NOMO-1 treated with DMSO at 0.1 percent for 48 hours (cell line): ENCODE measurements around the gene TRAPPC3L.
"Not testable (repeated sequence)": the region's sequence is repeated elsewhere in the genome, so short reads cannot be mapped to it uniquely, and the experiment has no call there.

Experiments used
- DNase-seq: peaks from one replicate; lab custom pipeline; 2025; ENCODE audit not compliant: unreplicated experiment; lab: John Stamatoyannopoulos, UW

Gene TRAPPC3L

DNA sequence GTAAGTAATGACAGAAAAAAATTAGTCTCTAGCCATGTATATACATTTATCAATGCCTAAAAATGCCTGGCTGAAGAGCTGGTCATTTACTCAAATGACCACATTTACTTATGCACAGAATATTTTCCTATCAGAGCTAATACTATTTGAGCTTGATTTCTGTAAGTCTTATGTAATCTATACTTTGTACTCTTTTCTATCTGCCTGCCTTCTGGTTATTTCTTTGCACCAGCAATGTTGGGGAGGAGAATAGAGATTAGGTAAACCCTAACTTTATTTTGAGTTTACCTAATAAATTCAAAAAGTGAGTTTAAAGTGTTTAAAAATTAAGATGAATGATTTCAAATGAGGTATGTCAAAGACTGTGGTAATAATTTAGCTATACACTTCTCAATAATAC is 30.3 kb downstream of the TRAPPC3L start:
- DNase-seq, result no peak

DNA sequence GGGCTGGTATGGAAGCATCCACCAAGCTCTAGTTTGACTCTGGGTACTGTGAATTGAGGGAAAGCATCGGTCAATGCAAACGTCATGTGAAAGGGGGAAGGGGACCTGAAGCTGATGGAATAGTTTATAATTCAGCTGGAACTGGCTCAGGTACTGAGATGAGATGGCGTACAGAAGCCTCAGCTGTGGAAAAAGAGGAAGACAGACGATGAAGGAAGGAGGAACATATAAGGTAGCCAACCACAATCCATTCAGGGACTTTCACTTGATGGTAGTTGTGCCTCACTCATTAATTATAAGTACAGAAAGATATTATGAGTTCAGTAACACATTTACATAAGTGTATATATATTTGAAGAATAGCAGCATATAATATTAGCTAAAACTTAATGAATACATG is 31.4 kb downstream of the TRAPPC3L start:
- DNase-seq, result peak; percentile 64

DNA sequence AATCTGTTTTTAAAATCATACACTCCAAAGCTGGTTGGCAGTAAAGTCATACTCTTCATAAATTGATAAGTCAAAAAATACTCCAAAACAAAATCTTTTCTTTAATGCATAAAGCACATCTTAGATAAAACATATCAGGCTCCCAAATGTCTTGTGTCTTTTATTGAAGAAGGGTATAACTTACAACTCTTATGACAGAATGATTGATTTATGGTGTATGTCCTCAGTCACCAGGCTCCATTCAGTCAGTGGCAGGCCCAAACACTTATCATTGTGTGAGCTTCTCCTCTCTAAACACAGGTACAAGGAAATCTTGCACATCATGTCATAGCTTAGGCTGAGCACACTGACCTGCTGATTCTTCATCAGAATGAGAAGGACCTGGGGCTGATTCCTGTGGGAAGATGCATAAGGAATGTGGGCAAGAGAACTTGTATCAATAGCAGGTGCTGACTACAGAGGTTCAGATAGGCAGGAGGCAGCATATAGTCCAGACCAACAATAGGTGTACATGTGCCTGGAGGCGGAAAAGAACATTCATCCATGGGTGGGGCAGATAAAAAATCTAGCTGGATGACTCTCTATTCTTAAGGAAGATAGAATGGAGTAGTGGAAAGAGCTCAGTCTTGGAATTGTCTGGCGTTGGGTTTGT is 32.1 kb downstream of the TRAPPC3L start:
- DNase-seq, result no peak

DNA sequence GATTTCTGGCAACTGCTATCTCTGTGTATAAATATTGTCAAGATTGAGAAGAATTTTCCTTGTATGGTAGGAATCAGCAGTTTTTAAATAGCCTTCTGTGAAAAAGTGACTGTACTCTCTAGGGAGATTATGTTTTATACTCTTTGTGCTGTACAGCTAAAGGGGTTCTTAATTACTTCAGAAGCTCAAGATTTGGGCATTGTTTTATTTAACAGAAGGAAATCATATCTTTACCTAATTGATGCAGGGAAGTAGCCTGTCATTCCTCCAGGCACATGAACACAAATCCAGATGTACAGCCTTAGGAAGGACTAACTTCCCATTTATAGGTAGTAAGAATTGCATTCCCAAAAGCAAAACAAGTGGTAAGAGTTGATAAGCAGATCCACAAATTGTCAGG is 32.8 kb downstream of the TRAPPC3L start:
- DNase-seq, result no peak

DNA sequence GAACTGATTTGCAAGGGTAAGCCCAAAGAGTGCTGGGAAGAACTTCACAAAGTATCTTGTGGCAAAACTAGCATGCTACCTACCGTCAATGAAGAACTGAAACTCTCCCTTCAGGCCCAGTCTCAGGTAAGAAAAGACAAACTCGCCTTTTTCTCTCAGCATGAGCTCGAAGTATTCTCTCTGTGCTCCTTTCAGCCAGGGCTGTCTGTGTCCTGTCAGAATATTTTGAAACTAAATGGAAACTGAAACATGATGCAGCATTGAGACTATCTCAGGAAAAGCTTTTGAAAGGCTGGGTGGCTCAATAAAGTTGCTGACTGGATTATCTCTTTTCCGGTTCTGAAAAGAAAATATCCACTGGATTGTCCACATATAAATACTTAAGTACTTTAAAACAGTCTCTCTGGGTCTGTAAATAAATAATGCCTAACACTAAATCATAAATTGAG is 33.3 kb downstream of the TRAPPC3L start:
- no peak for DNase-seq

DNA sequence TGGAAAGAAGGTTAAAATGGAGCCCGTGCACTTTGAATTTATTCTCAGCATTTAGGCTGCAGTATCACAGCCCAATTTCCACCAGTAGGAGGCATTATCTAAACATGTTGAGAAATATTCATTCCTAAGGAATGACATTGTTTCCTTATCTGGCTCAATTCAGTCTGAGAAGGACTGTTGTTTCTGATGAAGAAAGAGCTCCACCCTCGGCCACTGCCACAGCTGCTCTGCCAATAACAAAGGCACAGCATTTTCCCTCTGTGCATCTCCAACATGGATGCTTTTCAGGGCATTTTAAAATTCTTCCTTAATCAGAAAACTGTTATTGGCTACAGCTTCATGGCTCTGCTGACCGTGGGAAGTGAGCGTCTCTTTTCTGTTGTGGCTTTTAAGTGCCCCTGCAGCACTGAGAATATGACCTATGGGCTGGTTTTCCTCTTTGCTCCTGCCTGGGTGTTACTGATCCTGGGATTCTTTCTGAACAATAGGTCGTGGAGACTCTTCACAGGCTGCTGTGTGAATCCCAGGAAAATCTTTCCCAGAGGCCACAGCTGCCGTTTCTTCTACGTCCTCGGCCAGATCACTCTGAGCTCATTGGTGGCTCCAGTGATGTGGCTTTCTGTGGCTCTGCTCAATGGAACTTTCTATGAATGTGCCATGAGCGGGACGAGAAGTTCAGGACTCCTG is 33.9 kb downstream of the TRAPPC3L start, which contains the start of gene CALHM5:
TSS of gene CALHM5 (plus strand) at position 216 of the 687 bp plus-strand sequence. CDS start at position 274, 58 bp downstream.
- no peak for DNase-seq

DNA sequence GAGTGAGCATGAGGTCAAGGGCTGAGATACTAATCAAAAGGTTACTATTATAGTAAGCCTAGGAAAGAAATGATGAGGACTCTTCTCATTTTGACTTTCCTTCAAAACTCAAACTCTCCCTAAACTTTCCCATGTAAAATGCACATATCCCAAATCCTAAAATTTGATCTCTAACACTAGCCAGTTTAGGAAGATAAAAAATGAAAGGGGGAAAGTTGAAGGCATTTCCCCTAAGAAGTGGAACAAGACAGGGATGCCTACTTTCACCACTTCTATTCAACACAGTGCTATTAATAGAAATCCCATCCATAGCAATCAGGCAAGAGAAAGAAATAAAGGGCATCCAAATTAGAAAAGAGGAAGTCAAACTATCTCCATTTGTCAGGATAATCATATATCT is 37.0 kb downstream of the TRAPPC3L start:
- DNase-seq, result no peak

DNA sequence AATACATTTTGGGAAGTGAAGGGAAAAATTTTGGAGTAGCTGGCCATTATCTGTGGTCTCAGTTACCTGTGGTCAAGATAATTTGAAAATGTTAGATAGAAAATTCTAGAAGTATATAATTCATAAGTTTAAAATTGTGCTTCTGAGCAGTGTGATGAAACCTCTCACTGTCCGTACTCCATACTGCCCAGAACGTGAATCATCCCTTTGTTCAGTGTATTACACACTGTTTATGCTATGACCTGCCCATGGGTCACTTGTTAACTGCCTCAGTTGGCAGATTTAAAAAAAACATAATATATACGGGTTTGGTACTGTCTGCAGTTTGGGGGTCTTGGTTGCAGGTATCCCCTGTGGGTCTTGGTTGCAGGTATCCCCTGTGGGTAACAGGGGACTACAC is 38.2 kb downstream of the TRAPPC3L start:
- no peak for DNase-seq

DNA sequence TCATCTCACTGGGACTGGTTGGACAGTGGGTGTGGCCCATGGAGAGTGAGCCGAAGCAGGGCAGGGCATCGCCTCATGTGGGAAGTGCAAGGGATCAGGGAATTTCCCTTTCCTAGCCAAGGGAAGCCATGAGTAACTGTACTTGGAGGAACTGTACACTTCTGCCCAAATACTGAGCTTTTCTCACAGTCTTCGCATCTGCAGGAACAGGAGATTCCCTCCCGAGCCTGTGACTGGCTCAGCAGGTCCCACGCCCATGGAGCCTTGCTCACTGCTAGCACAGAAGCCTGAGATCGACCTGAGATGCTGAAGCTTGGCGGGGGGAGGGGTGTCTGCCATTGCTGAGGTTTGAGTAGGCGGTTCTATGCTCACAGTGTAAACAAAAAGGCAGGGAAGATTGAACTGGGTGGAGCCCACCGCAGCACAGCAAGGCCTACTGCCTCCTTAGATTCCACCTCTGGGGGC is 44.5 kb downstream of the TRAPPC3L start:
- DNase-seq, result no peak

DNA sequence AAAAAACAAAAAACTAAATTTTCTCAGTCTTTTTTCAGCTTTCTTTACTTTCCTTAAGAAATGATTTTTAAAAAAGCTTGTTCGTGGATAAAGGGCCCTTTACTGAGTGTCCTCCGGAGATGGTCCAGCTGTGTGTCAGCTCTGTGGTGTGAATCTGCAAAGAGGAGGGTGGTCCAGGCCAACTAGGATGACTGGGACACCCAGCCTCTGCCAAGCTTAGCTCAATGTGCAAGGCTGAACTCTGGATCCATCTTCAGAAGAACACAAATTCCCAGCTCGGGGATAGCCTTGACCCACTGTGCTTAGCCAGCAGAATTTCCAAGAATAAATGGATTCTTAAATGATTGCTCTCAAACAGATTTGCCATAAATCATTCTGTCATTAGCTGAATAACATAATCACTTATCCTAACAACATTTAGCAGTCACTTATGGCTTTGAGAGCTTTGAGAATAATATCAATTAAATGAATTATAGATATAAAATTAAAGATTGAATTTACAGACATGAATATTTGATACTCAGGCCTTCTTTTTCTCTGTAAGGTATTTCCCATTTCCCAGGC is 48.3 kb downstream of the TRAPPC3L start:
- DNase-seq, result no peak

DNA sequence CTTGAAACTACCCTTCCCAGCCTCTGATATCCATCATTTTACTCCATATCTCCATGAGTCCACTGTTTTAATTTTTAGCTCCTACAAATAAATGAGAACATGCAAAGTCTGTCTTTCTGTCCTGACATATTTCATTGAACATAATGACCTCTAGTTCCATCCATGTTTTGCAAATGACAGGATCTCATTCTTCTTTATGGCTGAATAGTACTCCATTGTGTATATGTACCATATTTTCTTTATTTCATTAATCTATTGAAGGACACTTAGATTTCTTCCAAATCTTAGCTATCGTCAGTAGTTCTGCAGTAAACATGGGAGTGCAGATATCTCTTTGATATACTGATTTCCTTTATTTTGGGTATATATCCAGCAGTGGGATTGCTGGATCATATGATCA is 50.3 kb downstream of the TRAPPC3L start:
- DNase-seq, result not testable (repeated sequence)

DNA sequence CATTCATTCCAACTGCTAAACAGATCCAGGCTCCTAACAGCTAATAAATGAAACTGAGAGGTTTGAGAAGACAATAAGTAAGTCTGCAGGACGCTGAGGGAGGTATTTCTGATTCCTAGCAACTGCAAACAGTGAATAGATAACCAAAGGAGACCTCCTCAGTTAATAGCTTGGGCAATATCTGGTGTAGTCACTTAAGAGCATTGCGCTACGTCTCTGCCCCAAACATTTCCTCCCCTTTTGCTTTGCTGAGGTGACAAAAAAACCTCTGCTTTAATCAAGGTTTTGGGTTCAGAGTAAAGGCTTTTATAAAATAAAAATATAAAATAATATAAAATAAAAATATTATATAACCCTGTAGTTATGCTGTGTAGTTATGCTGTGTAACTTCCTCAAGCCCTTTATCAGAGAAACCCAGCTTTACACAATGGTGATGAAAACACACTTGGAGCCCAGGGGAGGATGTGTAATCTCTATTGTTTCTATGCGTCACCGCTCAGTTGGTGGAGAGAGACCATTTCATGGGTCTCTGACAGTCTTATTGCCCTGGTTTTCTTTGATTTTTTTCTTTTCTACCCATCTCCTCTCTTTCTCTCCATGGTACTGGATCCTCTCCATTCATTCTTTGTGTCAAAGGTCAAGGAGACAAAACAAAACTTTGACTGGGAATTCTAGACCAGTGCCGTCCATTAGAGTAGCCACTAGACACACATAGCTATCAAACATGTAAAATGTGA is 53.0 kb downstream of the TRAPPC3L start:
- peak; percentile 23 for DNase-seq

DNA sequence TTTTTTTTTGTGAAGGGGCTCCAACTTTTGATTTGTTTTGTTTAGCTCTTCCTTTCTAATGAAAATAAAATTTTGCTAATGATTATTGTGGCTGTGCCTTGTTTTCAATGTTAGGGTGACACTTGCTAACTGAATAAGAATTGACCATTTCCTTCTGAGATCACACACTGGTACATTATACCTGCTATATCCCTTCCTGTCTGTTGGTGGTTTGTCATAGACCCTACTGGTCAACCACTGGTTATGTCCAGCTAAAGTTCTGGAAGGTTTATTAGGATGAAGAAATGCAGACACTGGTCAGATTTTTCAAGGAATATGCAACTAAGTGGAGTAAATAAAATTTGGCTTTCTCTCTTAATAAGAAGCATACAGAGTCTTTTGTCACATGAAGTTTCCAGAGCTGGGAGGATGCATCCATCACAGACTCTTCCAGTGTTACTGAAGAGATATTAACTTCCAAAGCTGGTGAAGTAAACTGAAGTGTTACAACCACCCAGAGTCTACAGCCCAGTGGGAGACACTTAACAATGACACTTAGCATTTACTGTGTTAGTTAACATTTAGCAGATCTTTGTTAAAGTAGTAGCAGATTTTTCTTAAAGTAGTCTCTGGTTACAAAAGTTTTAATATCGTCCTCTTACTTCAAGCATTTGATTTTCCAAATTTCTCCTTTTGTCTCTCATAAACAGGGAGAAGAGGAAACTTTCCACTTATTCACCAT is 53.7 kb downstream of the TRAPPC3L start:
- no peak for DNase-seq

DNA sequence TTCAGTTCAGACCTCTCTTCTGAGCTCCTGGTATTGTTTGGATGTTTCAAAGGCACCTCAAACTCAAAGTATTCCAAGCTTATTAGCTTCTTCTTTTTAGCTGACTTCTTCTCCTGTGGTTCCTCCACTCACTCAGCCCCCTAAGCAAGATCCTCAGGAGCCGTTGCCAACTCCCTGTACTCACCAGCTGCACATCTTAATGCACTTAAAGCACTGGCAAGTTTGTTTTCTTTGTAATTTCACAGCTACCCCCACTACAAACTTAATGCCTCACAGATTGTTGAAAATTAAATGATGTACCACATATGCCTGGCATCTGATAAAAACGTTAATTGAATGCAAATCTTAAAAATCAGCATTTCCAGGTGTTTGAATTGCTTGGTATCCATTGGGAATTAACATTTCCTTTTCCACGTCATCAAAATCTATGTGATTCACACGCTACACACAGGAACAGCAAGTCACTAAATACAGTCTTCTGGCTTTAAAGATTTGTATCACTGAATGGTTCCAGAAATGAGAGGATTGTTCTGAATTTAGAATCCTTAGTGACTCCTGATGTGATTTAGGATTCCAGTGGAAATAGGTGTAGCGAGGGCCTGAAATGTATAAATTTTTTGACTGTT is 59.8 kb downstream of the TRAPPC3L start:
- DNase-seq, result no peak

DNA sequence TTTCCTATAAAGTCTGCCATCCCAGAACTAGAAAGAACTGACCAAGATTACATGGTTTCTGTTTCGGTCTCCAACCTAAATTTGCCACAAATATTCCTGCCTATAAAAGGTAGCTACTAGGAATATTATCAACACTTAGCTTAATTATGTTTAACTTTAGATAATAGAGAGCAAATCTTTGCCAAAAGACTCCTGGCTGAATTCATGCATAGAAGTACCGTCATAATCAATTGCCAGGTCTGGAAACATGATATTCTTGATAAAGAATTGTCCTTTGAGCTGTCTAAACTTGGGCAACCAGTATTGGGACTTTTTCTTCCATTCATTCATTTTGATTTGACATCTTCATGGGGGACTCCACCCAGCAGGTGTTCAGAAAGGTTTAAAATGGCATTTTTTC is 61.9 kb downstream of the TRAPPC3L start:
- no peak for DNase-seq

DNA sequence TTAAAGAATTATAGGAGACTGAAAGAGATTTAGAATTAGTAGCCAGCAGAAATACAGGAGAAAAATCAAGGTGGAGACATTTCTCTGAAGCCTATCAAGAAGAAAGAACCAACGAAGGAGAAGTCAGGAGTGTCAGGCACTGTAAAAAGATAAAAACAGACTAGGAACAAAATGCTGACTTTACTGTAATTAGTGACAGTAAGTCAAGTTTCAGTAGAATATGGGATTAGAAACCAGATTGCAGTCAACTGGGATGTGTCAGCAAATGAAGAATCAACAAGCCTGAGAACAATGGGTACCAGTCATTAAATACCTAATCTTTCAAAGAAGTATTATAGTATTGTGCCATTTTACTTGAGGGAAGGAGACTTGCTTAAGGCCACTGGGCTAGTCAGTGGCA is 62.7 kb downstream of the TRAPPC3L start:
- DNase-seq, result no peak

DNA sequence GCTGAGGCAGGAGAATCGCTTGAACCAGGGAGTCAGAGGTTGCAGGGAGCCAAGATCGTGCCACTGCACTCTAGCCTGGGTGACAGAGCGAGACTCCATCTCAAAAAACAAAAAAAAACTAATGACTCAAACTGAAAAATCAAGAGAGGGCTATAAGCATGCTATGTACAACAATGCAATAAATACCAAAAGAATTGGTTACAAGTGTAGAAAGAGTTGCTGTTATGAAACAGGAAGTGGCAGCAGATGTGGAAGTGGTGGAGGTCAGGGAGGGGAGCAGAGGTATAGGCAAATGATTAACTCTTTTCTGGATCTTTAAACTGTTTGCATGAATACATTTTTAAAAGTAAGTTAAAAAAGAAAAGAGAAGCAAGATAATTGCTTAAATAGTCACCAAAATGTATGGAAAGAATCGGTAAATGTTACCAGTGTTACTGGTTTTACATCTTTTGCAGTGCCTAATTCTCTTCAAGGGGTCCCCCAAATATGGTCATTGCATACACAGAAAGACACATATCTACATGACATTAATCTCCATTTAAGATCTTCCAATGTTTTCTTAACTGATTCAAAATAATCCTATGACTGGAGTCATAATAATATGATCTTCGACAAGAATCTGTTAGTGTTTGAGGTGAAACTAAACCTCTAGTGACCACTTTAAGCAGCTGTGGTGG is 69.3 kb downstream of the TRAPPC3L start:
- peak; percentile 88 for DNase-seq

DNA sequence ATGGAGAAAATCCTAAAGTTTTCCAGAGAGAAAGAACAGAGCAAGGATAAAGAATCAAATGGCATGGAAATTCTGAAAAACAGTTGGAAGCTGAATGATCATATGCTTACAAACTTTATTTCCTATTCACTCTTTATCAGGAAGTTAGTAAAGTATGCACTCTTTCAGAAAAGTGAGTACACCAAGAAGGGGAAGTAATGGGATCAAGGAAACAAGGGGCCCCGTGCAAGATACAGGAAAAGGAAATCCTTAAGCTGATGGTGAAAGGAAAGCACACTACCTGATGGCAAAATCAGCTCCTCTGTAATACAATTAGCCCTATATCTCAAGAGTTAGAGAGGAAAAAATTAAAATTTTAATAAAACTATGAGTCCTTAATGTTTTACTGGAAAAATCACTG is 70.3 kb downstream of the TRAPPC3L start:
- DNase-seq, result peak; percentile 65

DNA sequence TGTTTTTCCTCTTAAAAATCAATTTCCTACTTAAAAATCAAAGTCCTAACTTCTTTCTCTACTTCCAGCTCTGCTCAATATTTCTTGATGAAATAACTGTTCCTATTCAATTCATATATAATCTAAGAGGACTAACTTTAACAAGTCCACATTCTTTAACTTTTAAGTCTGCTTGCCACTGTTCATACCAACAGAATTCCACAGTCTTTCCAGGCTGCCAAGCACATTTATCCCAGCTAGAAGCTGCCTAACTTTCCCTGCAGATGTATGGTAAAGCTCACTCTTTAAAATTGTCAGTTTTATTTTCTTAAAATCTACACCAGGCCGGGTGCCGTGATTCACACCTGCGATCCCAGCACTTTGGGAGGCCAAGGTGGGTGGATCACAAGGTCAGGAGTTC is 72.8 kb downstream of the TRAPPC3L start:
- DNase-seq, result no peak

DNA sequence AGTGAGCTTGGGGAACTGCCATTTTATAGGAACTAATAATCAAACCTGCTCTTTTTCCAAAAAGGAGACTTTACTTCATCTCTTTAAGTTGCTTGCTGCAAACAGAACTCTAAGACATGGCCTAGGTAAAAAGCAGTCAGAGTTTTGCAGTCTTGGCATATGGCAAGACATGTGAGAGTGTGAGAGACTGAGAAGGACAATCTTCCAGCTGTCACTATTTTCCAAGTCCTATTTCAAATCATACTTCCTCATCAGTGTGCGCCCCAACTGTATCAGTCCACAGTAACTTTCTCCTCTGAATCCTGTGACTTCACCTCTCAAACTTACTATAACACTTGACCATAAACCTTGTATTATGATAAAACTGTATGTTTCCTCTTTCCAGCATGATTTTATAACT is 74.0 kb downstream of the TRAPPC3L start:
- DNase-seq, result no peak
